Kidney epithelial cell (primary cell): ENCODE results near the gene RBBP5. TPM values are rescaled to one million over a fixed set of nuclear protein-coding genes. Genes with fewer than 3 reads are reported as not detected.

ENCODE experiments used
- DNase-seq: peaks from one replicate; pipeline ENCODE4 v3.0.0-alpha.2; 2010; ENCODE audit warnings: low read depth
- H3K27me3 ChIP-seq: 2 replicates; pipeline ENCODE4 v1.6.0; 2011; ENCODE audit warnings: low read length; ENCODE audit not compliant: control insufficient read depth, insufficient read depth
- H3K36me3 ChIP-seq: 2 replicates; pipeline ENCODE4 v1.5.1; 2011; ENCODE audit warnings: low read length; ENCODE audit not compliant: control insufficient read depth, insufficient read depth
- H3K4me3 ChIP-seq: 2 replicates; pipeline ENCODE4 v1.5.1; 2011; ENCODE audit warnings: low read depth, mild to moderate bottlenecking, control low read depth, low read length
- CTCF ChIP-seq: IDR thresholded peaks from 2 replicates; pipeline ENCODE4 v1.5.1; 2011; ENCODE audit warnings: mild to moderate bottlenecking, moderate library complexity, low read length, control low read depth, inconsistent platforms; ENCODE audit not compliant: insufficient read depth, poor library complexity, severe bottlenecking
- total RNA-seq: library from RNA; depleted of rRNA; stranded (reverse); fragments of >200 nt; gene quantifications from 2 replicates; pipeline ENCODE4 v1.2.3, GENCODE V29; 2015

The RBBP5 gene
- total RNA-seq, 1 donor from 2014 or later, result 15.4 TPM

- no peak for TF ChIP-seq CTCF
- no peak overlapping the region for H3K4me3 ChIP-seq
- no peaks in the 10 kb centered on the region for H3K36me3 ChIP-seq
- H3K27me3 ChIP-seq, result no peaks in the 10 kb centered on the region
- DNase-seq, result no peak
Measured at GRCh38 chr1:205088341-205088740, 33.4 kb downstream of the RBBP5 start.

GRCh38 chr1:205084360-205084759 lies 37.4 kb downstream of the RBBP5 start, which contains the start of gene TMEM81:
Gene TMEM81, minus strand, starts transcription at chr1:205084460. Its CDS starts 140 bp downstream, at chr1:205084320.
- no peak for DNase-seq
- no peak for TF ChIP-seq CTCF
- no peaks in the 10 kb centered on the region for H3K27me3 ChIP-seq
- H3K36me3 ChIP-seq, result no peaks in the 10 kb centered on the region
- no peak within 1 kb of the TSS for H3K4me3 ChIP-seq

GRCh38 chr1:205082431-205082830 lies 39.3 kb downstream of the RBBP5 start:
- no peak overlapping the region for H3K4me3 ChIP-seq
- no peaks in the 10 kb centered on the region for H3K36me3 ChIP-seq
- DNase-seq, result no peak
- no peak for TF ChIP-seq CTCF
- H3K27me3 ChIP-seq, result no peaks in the 10 kb centered on the region

- Histone ChIP-seq H3K4me3 (no peak overlapping the region), H3K36me3 (no peaks in the 10 kb centered on the region), H3K27me3 (no peaks in the 10 kb centered on the region)
- TF ChIP-seq CTCF, result no peak
- DNase-seq, result no peak
Measured at GRCh38 chr1:205077934-205078311, 43.9 kb downstream of the RBBP5 start.

- TF ChIP-seq CTCF, result no peak
- DNase-seq, result no peak
Measured at GRCh38 chr1:205077158-205077933, 44.4 kb downstream of the RBBP5 start.

More at GRCh38 chr1:205077158-205077933, 44.4 kb downstream of the RBBP5 start:
- no peaks in the 10 kb centered on the region for H3K27me3 ChIP-seq
- no peaks in the 10 kb centered on the region for H3K36me3 ChIP-seq
- H3K4me3 ChIP-seq, result no peak overlapping the region
